Vagina (tissue), 2 donors: ENCODE data around the gene RERG. TPM values are rescaled to one million over a fixed set of nuclear protein-coding genes. Genes with fewer than 3 reads are reported as not detected.

ENCODE experiments used
- DNase-seq, 2 donors: peaks; one replicate each; pipeline ENCODE4 v3.0.0-alpha.2; 2017; ENCODE audit errors: extremely low spot score in 2 of 2
- H3K27ac ChIP-seq: fragments of 200-600 bp; sonication (generic); one replicate; pipeline ENCODE4 v1.5.1; 2019
- H3K27me3 ChIP-seq: fragments of 200-600 bp; sonication (generic); one replicate; pipeline ENCODE4 v1.5.1; 2019
- H3K36me3 ChIP-seq, 2 donors: fragments of 200-600 bp; sonication (generic); one replicate each; pipeline ENCODE4 v1.5.1; 2017 to 2019
- H3K4me1 ChIP-seq: fragments of 200-600 bp; sonication (generic); one replicate; pipeline ENCODE4 v1.5.1; 2019
- H3K4me3 ChIP-seq, 2 donors: fragments of 200-600 bp; sonication (generic); 1 replicate in 1 of 2; 2 replicates in 1 of 2; pipeline ENCODE4 v1.5.1; 2016 to 2019
- H3K9me3 ChIP-seq: fragments of 200-600 bp; sonication (generic); one replicate; pipeline ENCODE4 v1.5.1; 2019
- CTCF ChIP-seq, 3 experiments: fragments of 450-650 bp in 2 of 3; fragments of 200-600 bp in 1 of 3; sonication (generic) in 1 of 3; IDR thresholded peaks; one replicate each; pipeline ENCODE4 v1.5.1; 2017 to 2019; ENCODE audit warnings: antibody characterized with exemption in 3 of 3, mild to moderate bottlenecking in 2 of 3, moderate library complexity in 2 of 3
- POLR2A ChIP-seq, 2 donors: fragments of 450-650 bp; IDR thresholded peaks; one replicate each; pipeline ENCODE4 v1.6.1; 2017; ENCODE audit warnings: antibody characterized with exemption in 2 of 2, mild to moderate bottlenecking in 2 of 2, moderate library complexity in 2 of 2
- POLR2AphosphoS5 ChIP-seq, 2 donors: sonication (generic); formaldehyde crosslinking; IDR thresholded peaks; one replicate each; pipeline ENCODE4 v1.9.0; 2017; ENCODE audit warnings: antibody characterized with exemption in 2 of 2, mild to moderate bottlenecking in 2 of 2, low read depth in 1 of 2; ENCODE audit not compliant: insufficient read depth in 1 of 2
- intact Hi-C: fragments of 100-400 bp; cut with DNase I; formaldehyde crosslinking; loops from one replicate; pipeline ENCODE4 v1.15.1; 2023
- total RNA-seq: library from RNA; depleted of rRNA; stranded (reverse); fragments of >200 nt; gene quantifications from one replicate; pipeline ENCODE4 v1.2.3, GENCODE V29; 2016

Gene RERG
- total RNA-seq, 1 donor from 2014 or later: 31.9 TPM

- no peaks in the 10 kb centered on the region for H3K36me3 ChIP-seq
- H3K9me3 ChIP-seq: no peaks in the 10 kb centered on the region
- no peak for TF ChIP-seq POLR2A (IDR thresholded peaks at IDR 0.05)
- no peak for TF ChIP-seq POLR2AphosphoS5 (IDR thresholded peaks at IDR 0.05; ENCODE audit: insufficient read depth in 1 of 2, low read depth in 1 of 2)
- TF ChIP-seq CTCF (IDR thresholded peaks at IDR 0.05): no peak
- H3K4me3 ChIP-seq: no peak overlapping the region
- no peak overlapping the region for H3K27ac ChIP-seq
- intact Hi-C loops: no loop called here
- no peaks in the 10 kb centered on the region for H3K27me3 ChIP-seq
- H3K4me1 ChIP-seq: no peaks in the 10 kb centered on the region
- DNase-seq: no peak
These were observed 98.9 kb downstream of the RERG start for GRCh38 chr12:15122344-15122743.

- no peak overlapping the region for H3K4me3 ChIP-seq
- H3K27me3 ChIP-seq: no peaks in the 10 kb centered on the region
- no peak for TF ChIP-seq POLR2A (IDR thresholded peaks at IDR 0.05)
- TF ChIP-seq CTCF (IDR thresholded peaks at IDR 0.05): no peak
- no peak for TF ChIP-seq POLR2AphosphoS5 (IDR thresholded peaks at IDR 0.05; ENCODE audit: insufficient read depth in 1 of 2, low read depth in 1 of 2)
- H3K36me3 ChIP-seq: no peaks in the 10 kb centered on the region
- no peak for DNase-seq
- H3K27ac ChIP-seq: no peak overlapping the region
- no peaks in the 10 kb centered on the region for H3K4me1 ChIP-seq
- intact Hi-C loops: no loop called here
- H3K9me3 ChIP-seq: no peaks in the 10 kb centered on the region
These were observed 102.3 kb downstream of the RERG start for GRCh38 chr12:15118955-15119354.

GRCh38 chr12:15116983-15117382 is 104.2 kb downstream of the RERG start:
- Histone ChIP-seq H3K27me3 (no peaks in the 10 kb centered on the region), H3K9me3 (no peaks in the 10 kb centered on the region), H3K27ac (no peak overlapping the region), H3K4me1 (no peaks in the 10 kb centered on the region), H3K36me3 (no peaks in the 10 kb centered on the region), H3K4me3 (no peak overlapping the region)
- no peak for TF ChIP-seq POLR2A (IDR thresholded peaks at IDR 0.05)
- TF ChIP-seq CTCF (IDR thresholded peaks at IDR 0.05): no peak
- no peak for TF ChIP-seq POLR2AphosphoS5 (IDR thresholded peaks at IDR 0.05; ENCODE audit: insufficient read depth in 1 of 2, low read depth in 1 of 2)
- intact Hi-C loops: no loop called here
- no peak for DNase-seq

GRCh38 chr12:15116086-15116485 is 105.1 kb downstream of the RERG start:
- no peaks in the 10 kb centered on the region for H3K4me1 ChIP-seq
- TF ChIP-seq POLR2AphosphoS5 (IDR thresholded peaks at IDR 0.05; ENCODE audit: insufficient read depth in 1 of 2, low read depth in 1 of 2) (peak in 1 of 2 donors; percentile 30), POLR2A (IDR thresholded peaks at IDR 0.05) (no peak)
- H3K4me3 ChIP-seq: no peak overlapping the region
- intact Hi-C loops: no loop called here
- H3K27me3 ChIP-seq: no peaks in the 10 kb centered on the region
- no peaks in the 10 kb centered on the region for H3K9me3 ChIP-seq
- no peak overlapping the region for H3K27ac ChIP-seq
- no peaks in the 10 kb centered on the region for H3K36me3 ChIP-seq
- DNase-seq: no peak

GRCh38 chr12:15115434-15115833 is 105.8 kb downstream of the RERG start:
- Histone ChIP-seq H3K27ac (no peak overlapping the region), H3K36me3 (no peaks in the 10 kb centered on the region), H3K27me3 (no peaks in the 10 kb centered on the region), H3K4me1 (no peaks in the 10 kb centered on the region), H3K4me3 (no peak overlapping the region), H3K9me3 (no peaks in the 10 kb centered on the region)
- DNase-seq: no peak
- TF ChIP-seq CTCF (IDR thresholded peaks at IDR 0.05) (no peak), POLR2AphosphoS5 (IDR thresholded peaks at IDR 0.05; ENCODE audit: insufficient read depth in 1 of 2, low read depth in 1 of 2) (no peak), POLR2A (IDR thresholded peaks at IDR 0.05) (no peak)
- intact Hi-C loops: no loop called here
